HG03095 (cell line): ENCODE data around the gene MAGI1.
"Not testable (repeated sequence)": the region's sequence is repeated elsewhere in the genome, so short reads cannot be mapped to it uniquely, and the experiment has no call there.

ENCODE experiments used
- ATAC-seq: cut with Tn5 transposase; IDR thresholded peaks from one replicate; pipeline ENCODE4 v1.9.1; 2021; ENCODE audit warnings: moderate library complexity; ENCODE audit not compliant: unreplicated experiment

MAGI1 gene

GRCh38 chr3:66038726-66039589, at the start of gene MAGI1:
Gene MAGI1 (minus strand): TSS chr3:66038918. CDS start chr3:66038308, 610 bp downstream.
- ATAC-seq, result peak; percentile 78

- no peak for ATAC-seq
Measured at GRCh38 chr3:66083784-66084213, 45.1 kb upstream of the MAGI1 start.

GRCh38 chr3:66083096-66083678, 44.5 kb upstream of the MAGI1 start:
- no peak for ATAC-seq

- no peak for ATAC-seq
Measured at GRCh38 chr3:66082679-66083078, 44.0 kb upstream of the MAGI1 start.

GRCh38 chr3:66080167-66080566, 41.4 kb upstream of the MAGI1 start:
- ATAC-seq, result no peak

GRCh38 chr3:66077973-66078372, 39.3 kb upstream of the MAGI1 start:
- no peak for ATAC-seq

- ATAC-seq, result no peak
Measured at GRCh38 chr3:66076861-66077470, 38.2 kb upstream of the MAGI1 start.

GRCh38 chr3:66075281-66075680, 36.6 kb upstream of the MAGI1 start:
- no peak for ATAC-seq

GRCh38 chr3:66073464-66074141, 34.9 kb upstream of the MAGI1 start:
- ATAC-seq, result no peak

GRCh38 chr3:66068255-66068654, 29.5 kb upstream of the MAGI1 start:
- no peak for ATAC-seq

- no peak for ATAC-seq
Measured at GRCh38 chr3:66066963-66067617, 28.4 kb upstream of the MAGI1 start.

- no peak for ATAC-seq
Measured at GRCh38 chr3:66055289-66055688, 16.6 kb upstream of the MAGI1 start.

GRCh38 chr3:66053550-66054094, 14.9 kb upstream of the MAGI1 start:
- ATAC-seq, result no peak

GRCh38 chr3:66052721-66053549, 14.2 kb upstream of the MAGI1 start:
- ATAC-seq, result no peak

GRCh38 chr3:66050821-66051220, 12.1 kb upstream of the MAGI1 start:
- no peak for ATAC-seq

- no peak for ATAC-seq
Measured at GRCh38 chr3:66048051-66048395, 9.3 kb upstream of the MAGI1 start.

GRCh38 chr3:66047311-66048050, 8.8 kb upstream of the MAGI1 start:
- ATAC-seq, result no peak

GRCh38 chr3:66046321-66046720, 7.6 kb upstream of the MAGI1 start:
- ATAC-seq, result not testable (repeated sequence)

GRCh38 chr3:66041828-66042227, 3.1 kb upstream of the MAGI1 start:
- ATAC-seq, result no peak
